Kidney (tissue), 14 donors: ENCODE results near the gene SPATA19. TPM values are rescaled to one million over a fixed set of nuclear protein-coding genes. Genes with fewer than 3 reads are reported as not detected.

Experiments used
- DNase-seq, 5 donors: peaks; one replicate each; pipeline ENCODE4 v3.0.0-alpha.2; 2013 to 2020
- FAIRE-seq: peaks from 2 replicates; lab custom pipeline; 2012; peaks lifted over from hg19 to GRCh38; lab: Jason Lieb, UNC
- H3K27ac ChIP-seq, 2 donors: one replicate each; pipeline ENCODE4 v1.7.0; 2013; ENCODE audit warnings: low read depth in 2 of 2, low read length in 2 of 2, inconsistent platforms in 1 of 2
- H3K27me3 ChIP-seq: one replicate; pipeline ENCODE4 v1.7.1; 2013; ENCODE audit warnings: low read length, inconsistent platforms; ENCODE audit not compliant: control insufficient read depth, insufficient read depth
- H3K36me3 ChIP-seq, 3 donors: one replicate each; pipeline versions ENCODE4 v1.7.0 to v1.7.1; 2013; ENCODE audit warnings: low read length in 3 of 3, control low read depth in 1 of 3, inconsistent platforms in 1 of 3; ENCODE audit not compliant: insufficient read depth in 3 of 3, control insufficient read depth in 2 of 3
- H3K4me1 ChIP-seq, 3 donors: one replicate each; pipeline versions ENCODE4 v1.7.0 to v1.7.1; 2013; ENCODE audit warnings: low read length in 3 of 3, inconsistent platforms in 1 of 3, low read depth in 1 of 3; ENCODE audit not compliant: control insufficient read depth in 2 of 3, insufficient read depth in 2 of 3
- H3K4me3 ChIP-seq, 3 donors: one replicate each; pipeline versions ENCODE4 v1.7.0 to v1.8.1; 2013; ENCODE audit warnings: low read length in 3 of 3, control low read depth in 1 of 3, inconsistent platforms in 1 of 3
- H3K9ac ChIP-seq, 3 donors: one replicate each; pipeline versions ENCODE4 v1.7.0 to v1.7.1; 2013; ENCODE audit warnings: low read length in 3 of 3, control low read depth in 1 of 3, inconsistent platforms in 1 of 3
- H3K9me3 ChIP-seq, 3 donors: one replicate each; pipeline versions ENCODE4 v1.7.0 to v1.7.1; 2013; ENCODE audit warnings: low read length in 3 of 3, control low read depth in 1 of 3, inconsistent platforms in 1 of 3; ENCODE audit not compliant: control insufficient read depth in 2 of 3, insufficient read depth in 1 of 3
- CTCF ChIP-seq: IDR thresholded peaks from 3 replicates; pipeline ENCODE4 v1.5.1; 2012; ENCODE audit warnings: mild to moderate bottlenecking, moderate library complexity, borderline replicate concordance; ENCODE audit not compliant: insufficient read depth; ENCODE audit errors: extremely low read depth
- intact Hi-C: fragments of 100-400 bp; cut with DNase I; formaldehyde crosslinking; loops from one replicate; pipeline ENCODE4 v1.11.1; 2022
- polyA plus RNA-seq: library from polyadenylated mRNA; stranded (reverse); fragments of 350-450 nt; fragmentation: Illumina TruSeq; extraction: RNeasy Lipid Tissue Mini Kit (QIAGEN cat#74804); gene quantifications from one replicate; pipeline ENCODE4 v1.2.3, GENCODE V29; 2014; ENCODE audit warnings: low read depth, low replicate concordance; ENCODE audit not compliant: insufficient read depth
- total RNA-seq: library from RNA; stranded (reverse); fragmentation: NEBNext Ultra II Directional; extraction: Animal tissue kit (Norgen Biotek cat#: 25700); gene quantifications from one replicate; pipeline ENCODE4 v1.2.1, GENCODE V29; 2021
- donor health status: control.
- donor health status: control.
- donor health status: control.
- donor health status: control.
- donor health status: control.
- donor health status: DM: yes; HTN: yes; CAD: no.
- donor health status: Normal renal cell carcinoma (clear cell type).

The SPATA19 gene
- total and polyA plus RNA-seq, 2 donors from 2014 or later = not detected

GRCh38 chr11:133793271-133794035 lies 51.9 kb downstream of the SPATA19 start:
- intact Hi-C loops = no loop called here

GRCh38 chr11:133790995-133791394 lies 54.3 kb downstream of the SPATA19 start:
- H3K4me3 ChIP-seq = no peak overlapping the region
- no peak for DNase-seq
- H3K27ac ChIP-seq = no peak overlapping the region
- peaks cover 2% of the 10 kb centered on the region for H3K27me3 ChIP-seq
- intact Hi-C loops = no loop called here
- no peaks in the 10 kb centered on the region for H3K36me3 ChIP-seq
- no peaks in the 10 kb centered on the region for H3K4me1 ChIP-seq
- FAIRE-seq = no peak
- no peak for TF ChIP-seq CTCF
- peaks cover 0 to 16% (median 10%) of the 10 kb centered on the region in 3 donors for H3K9me3 ChIP-seq
- H3K9ac ChIP-seq = no peak overlapping the region

More at GRCh38 chr11:133793271-133794035, 51.9 kb downstream of the SPATA19 start:
- FAIRE-seq = no peak
- no peak for TF ChIP-seq CTCF
- H3K27ac ChIP-seq = no peak overlapping the region
- peaks cover 0 to 16% (median 10%) of the 10 kb centered on the region in 3 donors for H3K9me3 ChIP-seq
- H3K27me3 ChIP-seq = peaks cover 2% of the 10 kb centered on the region
- no peak overlapping the region for H3K4me3 ChIP-seq
- H3K4me1 ChIP-seq = no peaks in the 10 kb centered on the region
- H3K9ac ChIP-seq = no peak overlapping the region
- no peaks in the 10 kb centered on the region for H3K36me3 ChIP-seq
- no peak for DNase-seq

Other genes with a start within 250 kb of the SPATA19 start
- 10.4 TPM for gene IGSF9B, start 111.5 kb upstream of the SPATA19 start, total RNA-seq
- 0.86 TPM for gene IGSF9B, start 111.5 kb upstream of the SPATA19 start, polyA plus RNA-seq
- gene JAM3, start 223.6 kb upstream of the SPATA19 start, total RNA-seq = 19.5 TPM
- gene JAM3, start 223.6 kb upstream of the SPATA19 start, polyA plus RNA-seq = 13.3 TPM